Measurements from ENCODE around the gene VPS33B.

The VPS33B gene

GRCh38 chr15:90972133-90972532 is 50.3 kb downstream of the VPS33B start:
- DNase-seq: no peak

GRCh38 chr15:90970274-90970673 is 52.1 kb downstream of the VPS33B start:
- DNase-seq: no peak

GRCh38 chr15:90968434-90968833 is 54.0 kb downstream of the VPS33B start:
- no peak for DNase-seq

- DNase-seq: no peak
These were observed 55.2 kb downstream of the VPS33B start for GRCh38 chr15:90967206-90967605.

GRCh38 chr15:90966262-90966661 is 56.1 kb downstream of the VPS33B start:
- no peak for DNase-seq

GRCh38 chr15:90962021-90962420 is 60.4 kb downstream of the VPS33B start:
- no peak for DNase-seq

GRCh38 chr15:90960298-90961091 is 61.9 kb downstream of the VPS33B start:
- DNase-seq: peak; percentile 1

- DNase-seq: peak; percentile 87
These were observed 62.5 kb downstream of the VPS33B start for GRCh38 chr15:90959894-90960293.

- no peak for DNase-seq
These were observed 63.3 kb downstream of the VPS33B start for GRCh38 chr15:90959028-90959595.

- no peak for DNase-seq
These were observed 64.6 kb downstream of the VPS33B start for GRCh38 chr15:90957791-90958190.

- DNase-seq: no peak
These were observed 65.2 kb downstream of the VPS33B start for GRCh38 chr15:90957031-90957790.

- DNase-seq: peak; percentile 29
These were observed 65.9 kb downstream of the VPS33B start for GRCh38 chr15:90956274-90957030.

GRCh38 chr15:90955624-90956273 is 66.6 kb downstream of the VPS33B start:
- DNase-seq: peak; percentile 24

- DNase-seq: peak; percentile 81
These were observed 67.4 kb downstream of the VPS33B start, which contains the start of gene RCCD1 for GRCh38 chr15:90954712-90955623. TSS of gene RCCD1 (plus strand) at chr15:90954884. CDS start at chr15:90956735, 1,851 bp downstream.

GRCh38 chr15:90953947-90954711 is 68.3 kb downstream of the VPS33B start:
- DNase-seq: no peak

- DNase-seq: no peak
These were observed 69.3 kb downstream of the VPS33B start for GRCh38 chr15:90952901-90953677.

- DNase-seq: no peak
These were observed 71.7 kb downstream of the VPS33B start for GRCh38 chr15:90950676-90951075.

- DNase-seq: no peak
These were observed 72.3 kb downstream of the VPS33B start for GRCh38 chr15:90949979-90950675.
